ENCODE data around the gene KRI1.

GRCh38 chr19:10508707-10509106 is 57.1 kb downstream of the KRI1 start:
- no peak for TF ChIP-seq POLR2AphosphoS5 (IDR thresholded peaks at IDR 0.05; ENCODE audit: insufficient read depth in 1 of 2, low read depth in 1 of 2)
- TF ChIP-seq CTCF (IDR thresholded peaks at IDR 0.05), result no peak
